ENCODE results near the gene PTPRT. TPM values are rescaled to one million over a fixed set of nuclear protein-coding genes. Genes with fewer than 3 reads are reported as not detected.

The PTPRT gene
- total and polyA plus RNA-seq, 7 donors, result under 0.01 to 0.09 (median 0.03) TPM; not detected in 1

- no peak for TF ChIP-seq CTCF (IDR thresholded peaks at IDR 0.05)
- no peak for ATAC-seq
- Histone ChIP-seq H3K27me3 (ENCODE audit: insufficient read depth in 3 of 3, low read length in 2 of 3) (no peaks in the 10 kb centered on the region), H3K27ac (no peak overlapping the region), H3K9me3 (no peaks in the 10 kb centered on the region), H3K4me1 (no peaks in the 10 kb centered on the region), H3K4me3 (no peak overlapping the region), H3K36me3 (ENCODE audit: insufficient read depth in 1 of 2, low read depth in 1 of 2) (no peaks in the 10 kb centered on the region)
- intact Hi-C loops (cut with DNase I), result no loop called here
- DNase-seq, result no peak
- 62 to 69% (median 68%) methylated on average over 2 of the region's 2 CpGs for WGBS, 3 donors
These were observed 46.3 kb upstream of the PTPRT start for GRCh38 chr20:43235998-43236397.

GRCh38 chr20:43231829-43232228 is 42.1 kb upstream of the PTPRT start:
- WGBS, 3 donors, result 68 to 79% (median 76%) methylated on average over 1 of the region's 1 CpG
- DNase-seq (no peak), ATAC-seq (no peak)
- intact Hi-C loops (cut with DNase I), result no loop called here
- TF ChIP-seq CTCF (IDR thresholded peaks at IDR 0.05), result no peak
- Histone ChIP-seq H3K36me3 (ENCODE audit: insufficient read depth in 1 of 2, low read depth in 1 of 2) (no peaks in the 10 kb centered on the region), H3K4me1 (no peaks in the 10 kb centered on the region), H3K4me3 (no peak overlapping the region), H3K9me3 (no peaks in the 10 kb centered on the region), H3K27ac (no peak overlapping the region), H3K27me3 (ENCODE audit: insufficient read depth in 3 of 3, low read length in 2 of 3) (no peaks in the 10 kb centered on the region)

- DNase-seq (no peak), ATAC-seq (no peak)
- intact Hi-C loops (cut with DNase I), result no loop called here
- Histone ChIP-seq H3K27me3 (ENCODE audit: insufficient read depth in 3 of 3, low read length in 2 of 3) (no peaks in the 10 kb centered on the region), H3K4me1 (no peaks in the 10 kb centered on the region), H3K4me3 (no peak overlapping the region), H3K27ac (no peak overlapping the region), H3K9me3 (no peaks in the 10 kb centered on the region), H3K36me3 (ENCODE audit: insufficient read depth in 1 of 2, low read depth in 1 of 2) (no peaks in the 10 kb centered on the region)
- TF ChIP-seq CTCF (IDR thresholded peaks at IDR 0.05), result no peak
- WGBS, 3 donors, result 79 to 81% (median 80%) methylated on average over 3 of the region's 3 CpGs
These were observed 40.0 kb upstream of the PTPRT start for GRCh38 chr20:43229696-43230095.

- no peaks in the 10 kb centered on the region for H3K36me3 ChIP-seq (ENCODE audit: insufficient read depth in 1 of 2, low read depth in 1 of 2)
- H3K27me3 ChIP-seq (ENCODE audit: insufficient read depth in 3 of 3, low read length in 2 of 3), result peaks cover 0 to 6% (median 2%) of the 10 kb centered on the region in 3 donors
- TF ChIP-seq CTCF (IDR thresholded peaks at IDR 0.05), result no peak
- no peak overlapping the region for H3K4me3 ChIP-seq
- no peaks in the 10 kb centered on the region for H3K9me3 ChIP-seq
- ATAC-seq (no peak), DNase-seq (no peak)
- no peaks in the 10 kb centered on the region for H3K4me1 ChIP-seq
- intact Hi-C loops (cut with DNase I), result no loop called here
- 33 to 43% (median 36%) methylated on average over 4 of the region's 4 CpGs for whole genome bisulfite sequencing, 3 donors
- H3K27ac ChIP-seq, result no peak overlapping the region
These were observed 30.9 kb upstream of the PTPRT start for GRCh38 chr20:43220612-43221011.

- 49 to 59% (median 54%) methylated on average over 3 of the region's 3 CpGs for WGBS, 3 donors
- no peaks in the 10 kb centered on the region for H3K9me3 ChIP-seq
- no peak for TF ChIP-seq CTCF (IDR thresholded peaks at IDR 0.05)
- DNase-seq (no peak), ATAC-seq (no peak)
- intact Hi-C loops (cut with DNase I), result loop anchor here in 1 of 2 donors (10.0 kb wide), 1 partner anchor 554 kb away; no protein-coding TSS in a partner anchor
- H3K27me3 ChIP-seq (ENCODE audit: insufficient read depth in 3 of 3, low read length in 2 of 3), result peaks cover 0 to 6% (median 3%) of the 10 kb centered on the region in 3 donors
- H3K36me3 ChIP-seq (ENCODE audit: insufficient read depth in 1 of 2, low read depth in 1 of 2), result no peaks in the 10 kb centered on the region
- H3K4me3 ChIP-seq, result no peak overlapping the region
- H3K4me1 ChIP-seq, result no peaks in the 10 kb centered on the region
- H3K27ac ChIP-seq, result no peak overlapping the region
These were observed 21.2 kb upstream of the PTPRT start for GRCh38 chr20:43210901-43211300.
